Smooth muscle cell (in vitro differentiated cells): ENCODE data around the gene PRG3. TPM values are rescaled to one million over a fixed set of nuclear protein-coding genes. Genes with fewer than 3 reads are reported as not detected.
"Not testable (repeated sequence)": the region's sequence is repeated elsewhere in the genome, so short reads cannot be mapped to it uniquely, and the experiment has no call there.

Experiments used
- DNase-seq: peaks from one replicate; lab custom pipeline; 2025; ENCODE audit not compliant: unreplicated experiment; lab: John Stamatoyannopoulos, UW
- H2AFZ ChIP-seq: fragments of 200-600 bp; sonication (generic); 2 replicates; pipeline ENCODE4 v1.6.0; 2016; ENCODE audit warnings: antibody characterized with exemption, low read depth, mild to moderate bottlenecking
- H3F3A ChIP-seq: fragments of 200-600 bp; sonication (generic); 2 replicates; pipeline ENCODE4 v1.6.0; 2017; ENCODE audit warnings: antibody characterized with exemption, low read depth
- H3K27ac ChIP-seq: fragments of 200-600 bp; sonication (generic); 2 replicates; pipeline ENCODE4 v1.5.1; 2016; ENCODE audit warnings: low read depth, mild to moderate bottlenecking
- H3K27me3 ChIP-seq: fragments of 200-600 bp; sonication (generic); 2 replicates; pipeline ENCODE4 v1.6.1; 2016; ENCODE audit warnings: low read depth, mild to moderate bottlenecking
- H3K36me3 ChIP-seq: fragments of 200-600 bp; sonication (generic); 2 replicates; pipeline ENCODE4 v1.5.1; 2016; ENCODE audit warnings: low read depth
- H3K4me1 ChIP-seq: fragments of 200-600 bp; sonication (generic); 2 replicates; pipeline ENCODE4 v1.5.1; 2016; ENCODE audit warnings: low read depth
- H3K4me2 ChIP-seq: fragments of 200-600 bp; sonication (generic); 2 replicates; pipeline ENCODE4 v1.6.0; 2016; ENCODE audit warnings: mild to moderate bottlenecking
- H3K4me3 ChIP-seq: fragments of 200-600 bp; sonication (generic); 2 replicates; pipeline ENCODE4 v1.5.1; 2016; ENCODE audit warnings: mild to moderate bottlenecking
- H3K79me2 ChIP-seq: fragments of 200-600 bp; sonication (generic); 2 replicates; pipeline ENCODE4 v1.6.0; 2016; ENCODE audit warnings: low read depth, mild to moderate bottlenecking
- H3K9ac ChIP-seq: fragments of 200-600 bp; sonication (generic); 2 replicates; pipeline ENCODE4 v1.6.0; 2016; ENCODE audit warnings: low read depth
- H3K9me3 ChIP-seq: fragments of 200-600 bp; sonication (generic); replicated peaks from 2 replicates; pipeline ENCODE4 v1.5.1; 2016; ENCODE audit warnings: low read depth
- H4K20me1 ChIP-seq: fragments of 200-600 bp; sonication (generic); 2 replicates; pipeline ENCODE4 v1.6.0; 2016; ENCODE audit warnings: low read depth
- CTCF ChIP-seq: fragments of 200-600 bp; sonication (generic); IDR thresholded peaks from 2 replicates; pipeline ENCODE4 v1.5.1; 2017; ENCODE audit warnings: borderline replicate concordance, mild to moderate bottlenecking, antibody characterized with exemption; ENCODE audit not compliant: insufficient read depth, poor library complexity, severe bottlenecking
- whole genome bisulfite sequencing: methylation state at CpG from one replicate; pipeline ENCODE4 v1.1.7; 2016; ENCODE audit warnings: low lambda C conversion rate; 5-methylcytosine and 5-hydroxymethylcytosine counted together
- polyA plus RNA-seq: library from polyadenylated mRNA; unstranded; fragments of >200 nt; fragmentation: Nextera tagmentation; extraction: Ambion mirVana; gene quantifications from 2 replicates; pipeline ENCODE4 v1.2.1, GENCODE V29; 2016
- total RNA-seq: library from RNA; depleted of rRNA; stranded (reverse); fragments of >200 nt; gene quantifications from 2 replicates; pipeline ENCODE4 v1.2.3, GENCODE V29; 2014

The PRG3 gene
- total and polyA plus RNA-seq, 2 experiments from 2014 or later: not detected

GRCh38 chr11:57341250-57341808, 39.6 kb downstream of the PRG3 start:
- H3K4me3 ChIP-seq: no peak overlapping the region
- 96% methylated on average over 5 of the region's 6 CpGs for WGBS
- TF ChIP-seq CTCF: no peak

GRCh38 chr11:57340039-57340615, 40.8 kb downstream of the PRG3 start:
- Histone ChIP-seq H3K4me1 (peaks cover 23% of the 10 kb centered on the region), H2AFZ (peak overlapping the region; percentile 27), H3K79me2 (peaks cover 14% of the 10 kb centered on the region), H3K9ac (no peak overlapping the region), H3F3A (no peaks in the 10 kb centered on the region), H4K20me1 (no peaks in the 10 kb centered on the region), H3K36me3 (no peaks in the 10 kb centered on the region), H3K27me3 (no peaks in the 10 kb centered on the region), H3K9me3 (no peaks in the 10 kb centered on the region), H3K27ac (no peak overlapping the region), H3K4me2 (no peak overlapping the region), H3K4me3 (no peak overlapping the region)
- WGBS: 32% methylated on average over 12 of the region's 12 CpGs
- DNase-seq: no peak
- TF ChIP-seq CTCF: no peak

More at GRCh38 chr11:57341250-57341808, 39.6 kb downstream of the PRG3 start:
- Histone ChIP-seq H3K27ac (no peak overlapping the region), H3K27me3 (no peaks in the 10 kb centered on the region), H4K20me1 (no peaks in the 10 kb centered on the region), H2AFZ (no peak overlapping the region), H3K4me2 (no peak overlapping the region), H3K4me1 (peaks cover 20% of the 10 kb centered on the region), H3K9me3 (no peaks in the 10 kb centered on the region), H3K79me2 (peaks cover 3% of the 10 kb centered on the region), H3F3A (no peaks in the 10 kb centered on the region), H3K36me3 (no peaks in the 10 kb centered on the region), H3K9ac (no peak overlapping the region)
- no peak for DNase-seq

GRCh38 chr11:57339328-57339727, 41.6 kb downstream of the PRG3 start:
- H3K36me3 ChIP-seq: no peaks in the 10 kb centered on the region
- H3F3A ChIP-seq: no peaks in the 10 kb centered on the region
- no peak for TF ChIP-seq CTCF
- no peak overlapping the region for H3K27ac ChIP-seq
- no peak for DNase-seq
- WGBS: 89% methylated on average over 5 of the region's 5 CpGs
- H4K20me1 ChIP-seq: no peaks in the 10 kb centered on the region
- H3K79me2 ChIP-seq: peaks cover 22% of the 10 kb centered on the region
- H3K27me3 ChIP-seq: no peaks in the 10 kb centered on the region
- no peak overlapping the region for H2AFZ ChIP-seq
- peaks cover 31% of the 10 kb centered on the region for H3K4me1 ChIP-seq
- H3K9me3 ChIP-seq: no peaks in the 10 kb centered on the region
- no peak overlapping the region for H3K4me2 ChIP-seq
- no peak overlapping the region for H3K4me3 ChIP-seq
- H3K9ac ChIP-seq: no peak overlapping the region

- Histone ChIP-seq H3K4me1 (peaks cover 23% of the 10 kb centered on the region), H3K9ac (no peak within 1 kb of the TSS), H3K79me2 (peaks cover 34% of the 10 kb centered on the region), H3K4me2 (no peak within 1 kb of the TSS), H4K20me1 (no peaks in the 10 kb centered on the region), H3K4me3 (no peak within 1 kb of the TSS), H3K27me3 (no peaks in the 10 kb centered on the region), H3F3A (no peaks in the 10 kb centered on the region), H2AFZ (no peak within 1 kb of the TSS), H3K9me3 (no peaks in the 10 kb centered on the region), H3K27ac (no peak within 1 kb of the TSS), H3K36me3 (no peaks in the 10 kb centered on the region)
- no peak for TF ChIP-seq CTCF
- 67% methylated on average over 4 of the region's 4 CpGs for WGBS
- DNase-seq: no peak
These were observed 42.8 kb downstream of the PRG3 start, which contains the start of gene P2RX3 for GRCh38 chr11:57338142-57338541. Gene P2RX3, plus strand, starts transcription at chr11:57338352. Its CDS starts 199 bp downstream, at chr11:57338551.

- H3K9me3 ChIP-seq, DNase-seq, H3K36me3 ChIP-seq, H3K27me3 ChIP-seq, H4K20me1 ChIP-seq, H3K4me3 ChIP-seq, H3F3A ChIP-seq, H3K9ac ChIP-seq, H3K4me2 ChIP-seq: not testable (repeated sequence)
- Histone ChIP-seq H3K4me1 (peaks cover 23% of the 10 kb centered on the region), H2AFZ (peak overlapping the region; percentile 85), H3K27ac (peak overlapping the region; percentile 89), H3K79me2 (peaks cover 43% of the 10 kb centered on the region)
- WGBS: 98% methylated on average over 6 of the region's 6 CpGs
These were observed 44.1 kb downstream of the PRG3 start for GRCh38 chr11:57336856-57337255.
